HepG2 (cell line): ENCODE data around the gene CEBPZOS. TPM values are rescaled to one million over a fixed set of nuclear protein-coding genes. Genes with fewer than 3 reads are reported as not detected.

Experiments used
- ATRX ChIP-seq: sonication (generic); formaldehyde crosslinking; IDR thresholded peaks from 2 replicates; pipeline ENCODE4 v1.4.0; 2020; ENCODE audit warnings: missing genetic modification reagents, borderline replicate concordance
- ESRRA ChIP-seq: sonication (generic); formaldehyde crosslinking; IDR thresholded peaks from 2 replicates; pipeline ENCODE4 v1.5.1; 2020; ENCODE audit warnings: mild to moderate bottlenecking, low read depth, missing genetic modification reagents
- GABPB1 ChIP-seq: IDR thresholded peaks from 2 replicates; pipeline ENCODE4 v1.6.1; 2016; ENCODE audit warnings: mild to moderate bottlenecking, missing genetic modification reagents, moderate library complexity, missing compliant biosample characterization
- GATAD2A ChIP-seq: IDR thresholded peaks from 2 replicates; pipeline ENCODE4 v1.6.1; 2016
- KAT2B ChIP-seq: fragments of 150-350 bp; IDR thresholded peaks from 2 replicates; pipeline ENCODE4 v1.6.1; 2014; ENCODE audit warnings: low read depth, low read length, borderline replicate concordance
- KLF13 ChIP-seq: sonication (generic); formaldehyde crosslinking; IDR thresholded peaks from 2 replicates; pipeline ENCODE4 v1.4.0; 2020; ENCODE audit warnings: mild to moderate bottlenecking, missing genetic modification reagents
- MAFF ChIP-seq: IDR thresholded peaks from 2 replicates; pipeline ENCODE4 v1.6.1; 2011; ENCODE audit warnings: low read depth, low read length, improper control_type of control experiment
- NFKBIZ ChIP-seq: IDR thresholded peaks from 2 replicates; pipeline ENCODE4 v1.6.1; 2018; ENCODE audit warnings: missing genetic modification reagents, missing compliant biosample characterization
- RELA ChIP-seq: sonication (generic); formaldehyde crosslinking; IDR thresholded peaks from 2 replicates; pipeline ENCODE4 v1.4.0; 2020; ENCODE audit warnings: missing genetic modification reagents
- SP1 ChIP-seq, 2 experiments: fragments of 450-650 bp in 1 of 2; sonication (generic) in 1 of 2; formaldehyde crosslinking in 1 of 2; IDR thresholded peaks; 2 replicates each; pipeline versions ENCODE4 v1.4.0 to v1.6.1; 2016 to 2020; ENCODE audit warnings: missing genetic modification reagents in 1 of 2
- TMF1 ChIP-seq: sonication (generic); formaldehyde crosslinking; IDR thresholded peaks from 2 replicates; pipeline ENCODE4 v1.8.1; 2022; ENCODE audit warnings: low read depth, missing genetic modification reagents
- ZNF224 ChIP-seq: sonication (generic); formaldehyde crosslinking; IDR thresholded peaks from 2 replicates; pipeline ENCODE4 v1.5.0; 2020; ENCODE audit warnings: mild to moderate bottlenecking, missing genetic modification reagents
- ZNF367 ChIP-seq: sonication (generic); formaldehyde crosslinking; IDR thresholded peaks from 2 replicates; pipeline ENCODE4 v1.4.0; 2020; ENCODE audit warnings: missing genetic modification reagents, borderline replicate concordance
- ZNF619 ChIP-seq: sonication (generic); formaldehyde crosslinking; IDR thresholded peaks from 2 replicates; pipeline ENCODE4 v1.4.0; 2020; ENCODE audit warnings: mild to moderate bottlenecking, missing genetic modification reagents
- polyA plus RNA-seq, 8 experiments: library from polyadenylated mRNA; depleted of rRNA in 3 of 8; stranded (reverse) in 7 of 8; unstranded in 1 of 8; fragments of >200 nt; fragmentation: Illumina TruSeq in 4 of 8; extraction: Trizol in 4 of 8; gene quantifications; 2 replicates each; pipeline versions ENCODE4 v1.2.1 to v1.2.3, GENCODE V29; 2011 to 2016; ENCODE audit warnings: low read depth in 4 of 8, missing spikeins in 1 of 8, mixed read lengths in 1 of 8; ENCODE audit not compliant: insufficient read depth in 1 of 8
- total RNA-seq, 5 experiments: library from RNA; depleted of rRNA; stranded (reverse); fragments of >200 nt; fragmentation: Illumina TruSeq; extraction: Trizol; gene quantifications; 2 replicates each; pipeline ENCODE4 v1.2.3, GENCODE V29; 2016; ENCODE audit warnings: low read depth in 1 of 5
- TF ChIP-seq, protein P1 (sequence below): sonication (generic); formaldehyde crosslinking; IDR thresholded peaks from 2 replicates; pipeline ENCODE4 v1.5.0; 2020; ENCODE audit warnings: missing genetic modification reagents
- TF ChIP-seq, protein P2 (sequence below): sonication (generic); formaldehyde crosslinking; IDR thresholded peaks from 2 replicates; pipeline ENCODE4 v1.8.1; 2023; ENCODE audit warnings: mild to moderate bottlenecking, missing genetic modification reagents
- TF ChIP-seq, protein P3 (sequence below): sonication (generic); formaldehyde crosslinking; conservative IDR thresholded peaks from 2 replicates; pipeline ENCODE4 v1.4.0; 2020; ENCODE audit warnings: missing genetic modification reagents
- TF ChIP-seq, protein P4 (sequence below): sonication (generic); formaldehyde crosslinking; IDR thresholded peaks from 2 replicates; pipeline ENCODE4 v1.5.0; 2020; ENCODE audit warnings: missing genetic modification reagents
- TF ChIP-seq, protein P5 (sequence below): sonication (generic); formaldehyde crosslinking; IDR thresholded peaks from 2 replicates; pipeline ENCODE4 v1.4.0; 2020; ENCODE audit warnings: mild to moderate bottlenecking, missing genetic modification reagents

The CEBPZOS gene
- total and polyA plus RNA-seq, 2 of the 13 experiments (the other 11 are each of a cell fraction or from before 2014, with no cell fraction given), result 18.6 to 44.7 TPM

DNA sequence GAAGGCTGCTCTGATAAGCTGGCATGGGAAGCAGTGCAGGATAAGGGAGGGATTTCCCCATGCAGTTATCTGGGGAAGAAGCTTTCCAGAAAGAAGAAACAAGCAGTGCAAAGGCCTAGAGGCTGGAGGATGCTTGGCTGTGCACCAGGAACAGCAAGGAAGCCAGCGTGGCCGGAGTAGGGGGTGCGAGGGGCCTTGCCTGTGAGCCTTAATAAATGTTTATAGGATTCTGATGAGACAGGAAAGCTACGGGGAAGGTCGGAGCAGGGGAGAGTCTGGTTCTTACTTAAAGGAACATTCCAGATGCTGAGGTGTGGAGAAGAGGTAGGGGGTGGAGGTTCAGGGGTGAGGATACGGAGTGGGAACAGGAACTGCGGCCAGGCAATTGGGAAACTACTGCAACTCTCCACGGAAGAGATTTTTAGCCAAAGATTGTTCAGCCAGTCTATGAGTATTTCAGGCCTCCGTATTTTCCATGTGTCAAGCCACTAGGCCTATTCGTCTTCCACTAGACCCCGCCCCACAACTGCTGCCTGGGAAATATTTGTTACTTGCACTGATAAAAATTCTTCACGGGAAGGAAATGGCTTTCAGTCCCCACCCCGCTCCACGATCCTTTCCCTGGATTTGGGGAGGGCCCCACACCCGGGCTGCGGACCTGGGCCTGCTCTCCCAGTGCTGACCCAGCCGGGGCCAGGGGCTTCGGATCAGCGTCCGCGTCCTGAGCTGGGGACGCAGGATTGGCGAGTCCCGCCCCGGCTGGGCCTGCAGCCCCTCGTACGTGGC lies 40.0 kb upstream of the CEBPZOS start (continued):
- TF ChIP-seq SP1 (IDR thresholded peaks at IDR 0.05), result no peak
- no peak for TF ChIP-seq SP1 (CRISPR knock-in tag; IDR thresholded peaks at IDR 0.05)
- TF ChIP-seq NFKBIZ (CRISPR knock-in tag), result no peak
- no peak for TF ChIP-seq MAFF
- no peak for TF ChIP-seq ZNF224 (CRISPR knock-in tag)
- TF ChIP-seq RELA, result no peak
- TF ChIP-seq, protein P1, sequence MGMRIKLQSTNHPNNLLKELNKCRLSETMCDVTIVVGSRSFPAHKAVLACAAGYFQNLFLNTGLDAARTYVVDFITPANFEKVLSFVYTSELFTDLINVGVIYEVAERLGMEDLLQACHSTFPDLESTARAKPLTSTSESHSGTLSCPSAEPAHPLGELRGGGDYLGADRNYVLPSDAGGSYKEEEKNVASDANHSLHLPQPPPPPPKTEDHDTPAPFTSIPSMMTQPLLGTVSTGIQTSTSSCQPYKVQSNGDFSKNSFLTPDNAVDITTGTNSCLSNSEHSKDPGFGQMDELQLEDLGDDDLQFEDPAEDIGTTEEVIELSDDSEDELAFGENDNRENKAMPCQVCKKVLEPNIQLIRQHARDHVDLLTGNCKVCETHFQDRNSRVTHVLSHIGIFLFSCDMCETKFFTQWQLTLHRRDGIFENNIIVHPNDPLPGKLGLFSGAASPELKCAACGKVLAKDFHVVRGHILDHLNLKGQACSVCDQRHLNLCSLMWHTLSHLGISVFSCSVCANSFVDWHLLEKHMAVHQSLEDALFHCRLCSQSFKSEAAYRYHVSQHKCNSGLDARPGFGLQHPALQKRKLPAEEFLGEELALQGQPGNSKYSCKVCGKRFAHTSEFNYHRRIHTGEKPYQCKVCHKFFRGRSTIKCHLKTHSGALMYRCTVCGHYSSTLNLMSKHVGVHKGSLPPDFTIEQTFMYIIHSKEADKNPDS (CRISPR knock-in tag), result no peak
- no peak; the same call in 1 of the 2 replicates for TF ChIP-seq ZNF619
- TF ChIP-seq, protein P2, sequence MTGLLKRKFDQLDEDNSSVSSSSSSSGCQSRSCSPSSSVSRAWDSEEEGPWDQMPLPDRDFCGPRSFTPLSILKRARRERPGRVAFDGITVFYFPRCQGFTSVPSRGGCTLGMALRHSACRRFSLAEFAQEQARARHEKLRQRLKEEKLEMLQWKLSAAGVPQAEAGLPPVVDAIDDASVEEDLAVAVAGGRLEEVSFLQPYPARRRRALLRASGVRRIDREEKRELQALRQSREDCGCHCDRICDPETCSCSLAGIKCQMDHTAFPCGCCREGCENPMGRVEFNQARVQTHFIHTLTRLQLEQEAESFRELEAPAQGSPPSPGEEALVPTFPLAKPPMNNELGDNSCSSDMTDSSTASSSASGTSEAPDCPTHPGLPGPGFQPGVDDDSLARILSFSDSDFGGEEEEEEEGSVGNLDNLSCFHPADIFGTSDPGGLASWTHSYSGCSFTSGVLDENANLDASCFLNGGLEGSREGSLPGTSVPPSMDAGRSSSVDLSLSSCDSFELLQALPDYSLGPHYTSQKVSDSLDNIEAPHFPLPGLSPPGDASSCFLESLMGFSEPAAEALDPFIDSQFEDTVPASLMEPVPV, result 0 out of 2 replicates have a peak, but pooled peaks have one; percentile 74
- TF ChIP-seq, protein P3, sequence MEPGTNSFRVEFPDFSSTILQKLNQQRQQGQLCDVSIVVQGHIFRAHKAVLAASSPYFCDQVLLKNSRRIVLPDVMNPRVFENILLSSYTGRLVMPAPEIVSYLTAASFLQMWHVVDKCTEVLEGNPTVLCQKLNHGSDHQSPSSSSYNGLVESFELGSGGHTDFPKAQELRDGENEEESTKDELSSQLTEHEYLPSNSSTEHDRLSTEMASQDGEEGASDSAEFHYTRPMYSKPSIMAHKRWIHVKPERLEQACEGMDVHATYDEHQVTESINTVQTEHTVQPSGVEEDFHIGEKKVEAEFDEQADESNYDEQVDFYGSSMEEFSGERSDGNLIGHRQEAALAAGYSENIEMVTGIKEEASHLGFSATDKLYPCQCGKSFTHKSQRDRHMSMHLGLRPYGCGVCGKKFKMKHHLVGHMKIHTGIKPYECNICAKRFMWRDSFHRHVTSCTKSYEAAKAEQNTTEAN, result no peak
- no peak for TF ChIP-seq GABPB1 (CRISPR knock-in tag)
- TF ChIP-seq, protein P4, sequence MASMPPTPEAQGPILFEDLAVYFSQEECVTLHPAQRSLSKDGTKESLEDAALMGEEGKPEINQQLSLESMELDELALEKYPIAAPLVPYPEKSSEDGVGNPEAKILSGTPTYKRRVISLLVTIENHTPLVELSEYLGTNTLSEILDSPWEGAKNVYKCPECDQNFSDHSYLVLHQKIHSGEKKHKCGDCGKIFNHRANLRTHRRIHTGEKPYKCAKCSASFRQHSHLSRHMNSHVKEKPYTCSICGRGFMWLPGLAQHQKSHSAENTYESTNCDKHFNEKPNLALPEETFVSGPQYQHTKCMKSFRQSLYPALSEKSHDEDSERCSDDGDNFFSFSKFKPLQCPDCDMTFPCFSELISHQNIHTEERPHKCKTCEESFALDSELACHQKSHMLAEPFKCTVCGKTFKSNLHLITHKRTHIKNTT (CRISPR knock-in tag), result no peak
- no peak for TF ChIP-seq ZNF367 (CRISPR knock-in tag)
- TF ChIP-seq, protein P5, sequence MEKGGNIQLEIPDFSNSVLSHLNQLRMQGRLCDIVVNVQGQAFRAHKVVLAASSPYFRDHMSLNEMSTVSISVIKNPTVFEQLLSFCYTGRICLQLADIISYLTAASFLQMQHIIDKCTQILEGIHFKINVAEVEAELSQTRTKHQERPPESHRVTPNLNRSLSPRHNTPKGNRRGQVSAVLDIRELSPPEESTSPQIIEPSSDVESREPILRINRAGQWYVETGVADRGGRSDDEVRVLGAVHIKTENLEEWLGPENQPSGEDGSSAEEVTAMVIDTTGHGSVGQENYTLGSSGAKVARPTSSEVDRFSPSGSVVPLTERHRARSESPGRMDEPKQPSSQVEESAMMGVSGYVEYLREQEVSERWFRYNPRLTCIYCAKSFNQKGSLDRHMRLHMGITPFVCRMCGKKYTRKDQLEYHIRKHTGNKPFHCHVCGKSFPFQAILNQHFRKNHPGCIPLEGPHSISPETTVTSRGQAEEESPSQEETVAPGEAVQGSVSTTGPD, result 0 out of 2 replicates have a peak, but pooled peaks have one; percentile 46
- TF ChIP-seq ESRRA (CRISPR knock-in tag), result no peak
- TF ChIP-seq KAT2B, result no peak
- no peak for TF ChIP-seq KLF13 (CRISPR knock-in tag)
- TF ChIP-seq GATAD2A (CRISPR knock-in tag), result no peak
- no peak for TF ChIP-seq ATRX (CRISPR knock-in tag)
- TF ChIP-seq TMF1 (CRISPR knock-in tag), result peak; percentile 79; the same call in 1 of the 2 replicates
